Activated T-helper 2 cell treated with anti-CD3 and anti-CD28 coated beads, Interferon-gamma antibody, Interleukin-2, Interleukin-4, amounts not matched to agents 10 μg/mL and 5 μg/mL and 100 μg/mL, durations not matched to agents 14 hours and 24 hours and 36 hours (primary cell): ENCODE results near the gene DHDH. TPM values are rescaled to one million over a fixed set of nuclear protein-coding genes. Genes with fewer than 3 reads are reported as not detected.
A peak's percentile ranks its signal among the peaks of the same experiment; 100 is the strongest.

Experiments
- DNase-seq: peaks from one replicate; pipeline ENCODE4 v3.0.0; 2021; ENCODE audit warnings: low spot score
- H3K27ac Mint-ChIP-seq: one replicate; pipeline ENCODE4 v1.8.0; 2021; ENCODE audit warnings: mixed read lengths
- H3K27me3 Mint-ChIP-seq: one replicate; pipeline ENCODE4 v1.8.0; 2021; ENCODE audit warnings: low read depth, mixed read lengths
- H3K36me3 Mint-ChIP-seq: one replicate; pipeline ENCODE4 v1.8.0; 2021; ENCODE audit warnings: low read depth, mixed read lengths
- H3K4me1 Mint-ChIP-seq: one replicate; pipeline ENCODE4 v1.8.0; 2021; ENCODE audit warnings: low read depth, mixed read lengths
- H3K4me3 Mint-ChIP-seq: one replicate; pipeline ENCODE4 v1.8.0; 2021; ENCODE audit warnings: low read depth, mild to moderate bottlenecking, moderate library complexity, mixed read lengths
- H3K9me3 Mint-ChIP-seq: one replicate; pipeline ENCODE4 v1.8.0; 2021; ENCODE audit warnings: mixed read lengths
- intact Hi-C: fragments of 100-400 bp; cut with micrococcal nuclease; formaldehyde crosslinking; loops from one replicate; pipeline ENCODE4 v1.15.1; 2023
- total RNA-seq: library from RNA; stranded (reverse); gene quantifications from 2 replicates; pipeline ENCODE4 v1.2.3, GENCODE V29; 2022

The DHDH gene
- total RNA-seq, 1 donor from 2014 or later = not detected

DNA sequence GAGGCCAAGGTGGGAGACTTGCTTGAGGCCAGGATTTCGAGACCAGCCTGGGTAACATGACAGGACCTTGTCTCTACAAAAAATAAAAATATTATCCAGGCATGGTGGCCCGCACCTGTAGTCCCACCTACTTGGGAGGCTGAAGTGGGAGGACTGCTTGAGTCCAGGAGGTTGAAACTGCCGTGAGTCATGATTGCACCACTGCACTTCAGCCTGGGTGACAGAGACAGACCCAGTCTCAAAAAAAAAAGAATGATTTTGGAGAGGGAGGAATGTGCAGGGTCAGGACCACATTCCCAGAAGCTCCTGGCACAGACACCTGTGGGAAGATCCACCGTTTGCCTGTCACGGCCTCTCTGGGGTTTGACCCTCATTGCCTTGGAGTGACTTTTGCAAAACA lies 11.9 kb downstream of the DHDH start:
- no peak for DNase-seq
- intact Hi-C loops = no loop called here
- Mint-ChIP-seq H3K36me3 (no peaks in the 10 kb centered on the region), H3K4me3 (no peak overlapping the region), H3K9me3 (peaks cover 24% of the 10 kb centered on the region), H3K27me3 (no peaks in the 10 kb centered on the region), H3K27ac (no peak overlapping the region), H3K4me1 (no peaks in the 10 kb centered on the region)

DNA sequence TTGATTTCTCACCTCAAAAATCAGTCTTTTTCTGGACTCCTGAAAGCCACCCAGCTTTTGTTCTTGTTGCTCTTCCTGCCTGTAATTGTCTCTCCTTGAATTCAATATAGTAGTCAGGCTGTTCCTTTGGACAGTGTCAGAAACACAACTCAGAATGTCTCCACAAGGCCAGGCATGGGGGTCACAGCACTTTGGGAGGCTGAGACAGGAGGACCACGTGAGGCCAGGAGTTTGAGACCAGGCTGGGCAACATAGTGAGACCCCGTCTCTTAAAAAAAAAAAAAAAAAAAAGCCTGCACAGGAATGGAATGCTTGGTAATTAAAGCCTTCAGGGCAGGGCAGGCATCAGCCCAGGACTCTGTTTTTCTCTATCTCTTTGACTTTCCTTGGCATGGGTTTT lies 12.3 kb downstream of the DHDH start:
- Mint-ChIP-seq H3K9me3 (peaks cover 24% of the 10 kb centered on the region), H3K27ac (no peak overlapping the region)

GRCh38 chr19:48946463-48947257 lies 13.2 kb downstream of the DHDH start:
- H3K27me3 Mint-ChIP-seq = no peaks in the 10 kb centered on the region
- intact Hi-C loops = no loop called here
- no peak for DNase-seq

More for the DNA sequence above, 12.3 kb downstream of the DHDH start:
- no peaks in the 10 kb centered on the region for H3K27me3 Mint-ChIP-seq
- H3K4me3 Mint-ChIP-seq = no peak overlapping the region
- no peak for DNase-seq
- no peaks in the 10 kb centered on the region for H3K4me1 Mint-ChIP-seq
- no peaks in the 10 kb centered on the region for H3K36me3 Mint-ChIP-seq
- intact Hi-C loops = no loop called here

DNA sequence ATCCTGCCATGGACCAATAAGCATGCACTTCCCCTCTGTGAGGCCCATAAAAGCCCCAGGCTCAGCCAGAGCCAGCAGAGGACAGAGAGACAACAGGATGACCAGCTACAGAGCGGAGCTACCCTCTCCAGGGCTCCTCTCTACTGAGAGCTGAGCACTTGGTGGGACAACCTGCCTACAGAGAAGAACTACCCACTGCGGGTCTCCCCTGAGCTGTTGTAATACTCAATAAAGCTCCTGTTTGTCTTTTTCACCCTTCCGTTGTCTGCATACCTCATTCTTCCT lies 13.7 kb downstream of the DHDH start:
- intact Hi-C loops = no loop called here
- DNase-seq = no peak
- H3K36me3 Mint-ChIP-seq = no peaks in the 10 kb centered on the region
- no peak overlapping the region for H3K27ac Mint-ChIP-seq
- no peaks in the 10 kb centered on the region for H3K4me1 Mint-ChIP-seq
- peaks cover 17% of the 10 kb centered on the region for H3K9me3 Mint-ChIP-seq
- H3K4me3 Mint-ChIP-seq = no peak overlapping the region
- no peaks in the 10 kb centered on the region for H3K27me3 Mint-ChIP-seq

More at GRCh38 chr19:48946463-48947257, 13.2 kb downstream of the DHDH start:
- H3K9me3 Mint-ChIP-seq = peaks cover 17% of the 10 kb centered on the region
- H3K36me3 Mint-ChIP-seq = no peaks in the 10 kb centered on the region
- H3K4me1 Mint-ChIP-seq = no peaks in the 10 kb centered on the region
- no peak overlapping the region for H3K4me3 Mint-ChIP-seq
- no peak overlapping the region for H3K27ac Mint-ChIP-seq

- H3K9me3 Mint-ChIP-seq = peaks cover 17% of the 10 kb centered on the region
- no peak for DNase-seq
- no peaks in the 10 kb centered on the region for H3K27me3 Mint-ChIP-seq
- no peak overlapping the region for H3K4me3 Mint-ChIP-seq
- no peak overlapping the region for H3K27ac Mint-ChIP-seq
- peaks cover under 1% of the 10 kb centered on the region for H3K36me3 Mint-ChIP-seq
- intact Hi-C loops = no loop called here
- peaks cover 5% of the 10 kb centered on the region for H3K4me1 Mint-ChIP-seq
These were observed 16.7 kb downstream of the DHDH start for GRCh38 chr19:48950159-48950558.

DNA sequence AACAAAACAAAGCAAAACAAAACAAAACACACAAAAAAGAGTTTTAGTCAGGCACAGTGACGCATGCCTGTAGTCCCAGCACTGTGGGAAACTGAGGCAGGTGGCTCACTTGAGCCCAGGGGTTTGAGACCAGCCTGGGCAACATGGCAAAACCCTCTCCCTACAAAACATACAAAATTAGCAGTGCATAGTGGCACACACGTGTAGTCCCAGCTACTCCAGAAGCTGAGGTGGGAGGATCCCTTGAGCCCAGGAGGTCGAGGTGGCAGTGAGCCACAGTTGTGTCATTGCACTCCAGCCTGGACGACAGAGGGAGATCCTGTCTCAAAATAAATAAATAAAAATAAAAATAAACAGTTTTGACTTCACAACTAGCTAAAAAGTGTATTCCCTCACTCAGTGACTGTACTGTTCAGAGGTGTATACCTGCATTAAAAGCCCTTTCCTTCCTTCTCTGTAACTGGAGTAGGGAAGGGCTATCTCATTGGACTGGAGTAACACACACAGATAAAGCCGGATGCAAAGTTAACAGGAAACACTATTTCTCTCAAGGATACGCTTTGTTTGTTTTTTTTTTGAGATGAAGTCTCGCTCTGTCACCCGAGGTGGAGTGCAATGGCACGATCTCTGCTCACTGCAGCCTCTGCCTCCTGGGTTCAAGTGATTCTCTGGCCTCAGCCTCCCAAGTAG lies 17.5 kb downstream of the DHDH start:
- Mint-ChIP-seq H3K4me3 (no peak overlapping the region), H3K36me3 (peaks cover 8% of the 10 kb centered on the region), H3K9me3 (peaks cover 17% of the 10 kb centered on the region), H3K27ac (no peak overlapping the region), H3K27me3 (no peaks in the 10 kb centered on the region), H3K4me1 (peaks cover 8% of the 10 kb centered on the region)
- no peak for DNase-seq
- intact Hi-C loops = no loop called here

DNA sequence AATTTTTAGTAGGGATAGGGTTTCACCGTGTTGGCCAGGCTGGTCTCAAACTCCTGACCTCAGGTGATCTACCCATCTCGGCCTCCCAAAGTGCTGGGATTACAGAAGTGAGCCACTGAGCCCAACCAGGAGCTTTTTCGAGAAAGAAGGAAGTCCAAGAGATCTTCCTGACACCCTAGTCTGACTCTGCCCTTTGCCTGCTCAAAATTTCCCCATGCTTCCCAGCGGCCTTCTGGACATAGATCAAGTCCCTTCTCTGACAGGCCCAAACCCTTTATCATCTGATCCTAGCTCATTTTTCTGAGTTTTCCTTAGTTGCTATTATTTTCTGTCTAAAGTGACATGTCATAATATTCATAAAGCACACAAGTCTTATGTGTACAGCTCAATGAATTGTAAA lies 19.6 kb downstream of the DHDH start:
- Mint-ChIP-seq H3K4me3 (no peak overlapping the region), H3K27ac (no peak overlapping the region), H3K27me3 (no peaks in the 10 kb centered on the region), H3K9me3 (peaks cover 8% of the 10 kb centered on the region), H3K36me3 (peaks cover 28% of the 10 kb centered on the region), H3K4me1 (peaks cover 22% of the 10 kb centered on the region)
- DNase-seq = no peak
- intact Hi-C loops = no loop called here

DNA sequence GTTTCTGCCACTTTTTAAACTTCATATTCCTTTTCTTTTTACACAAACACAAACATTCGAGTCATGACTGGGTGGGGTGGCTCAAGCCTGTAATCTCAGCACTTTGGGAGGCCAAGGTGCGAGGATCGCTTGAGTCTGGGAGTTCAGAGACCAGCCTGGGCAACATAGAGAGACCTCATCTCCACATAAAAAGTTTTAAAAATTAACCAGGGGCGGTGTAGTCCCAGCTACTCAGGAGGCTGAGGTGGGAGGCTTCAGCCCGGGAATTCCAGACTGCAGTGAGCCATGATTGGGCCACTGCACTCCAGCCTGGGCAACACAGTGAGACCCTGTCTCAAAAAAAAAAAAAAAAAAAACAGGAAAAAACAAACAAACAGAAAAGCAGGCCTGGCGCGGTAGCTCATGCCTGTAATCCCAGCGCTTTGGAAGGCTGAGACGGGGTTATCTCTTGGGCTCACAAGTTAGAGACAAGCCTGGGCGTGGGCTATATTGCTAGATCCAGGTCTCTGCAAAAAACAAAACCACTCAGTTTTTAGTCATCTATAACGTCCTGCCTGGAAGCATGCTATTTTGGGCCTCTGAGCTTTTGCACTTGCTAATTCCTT lies 20.6 kb downstream of the DHDH start:
- Mint-ChIP-seq H3K27me3 (no peaks in the 10 kb centered on the region), H3K36me3 (peaks cover 34% of the 10 kb centered on the region), H3K4me3 (peak overlapping the region; percentile 81), H3K27ac (peak overlapping the region; percentile 84), H3K9me3 (no peaks in the 10 kb centered on the region), H3K4me1 (peaks cover 24% of the 10 kb centered on the region)
- intact Hi-C loops = loop anchor here (1.0 kb wide), 1 partner anchor 11 kb away; the partner anchor contains the start of gene FTL
- no peak for DNase-seq

DNA sequence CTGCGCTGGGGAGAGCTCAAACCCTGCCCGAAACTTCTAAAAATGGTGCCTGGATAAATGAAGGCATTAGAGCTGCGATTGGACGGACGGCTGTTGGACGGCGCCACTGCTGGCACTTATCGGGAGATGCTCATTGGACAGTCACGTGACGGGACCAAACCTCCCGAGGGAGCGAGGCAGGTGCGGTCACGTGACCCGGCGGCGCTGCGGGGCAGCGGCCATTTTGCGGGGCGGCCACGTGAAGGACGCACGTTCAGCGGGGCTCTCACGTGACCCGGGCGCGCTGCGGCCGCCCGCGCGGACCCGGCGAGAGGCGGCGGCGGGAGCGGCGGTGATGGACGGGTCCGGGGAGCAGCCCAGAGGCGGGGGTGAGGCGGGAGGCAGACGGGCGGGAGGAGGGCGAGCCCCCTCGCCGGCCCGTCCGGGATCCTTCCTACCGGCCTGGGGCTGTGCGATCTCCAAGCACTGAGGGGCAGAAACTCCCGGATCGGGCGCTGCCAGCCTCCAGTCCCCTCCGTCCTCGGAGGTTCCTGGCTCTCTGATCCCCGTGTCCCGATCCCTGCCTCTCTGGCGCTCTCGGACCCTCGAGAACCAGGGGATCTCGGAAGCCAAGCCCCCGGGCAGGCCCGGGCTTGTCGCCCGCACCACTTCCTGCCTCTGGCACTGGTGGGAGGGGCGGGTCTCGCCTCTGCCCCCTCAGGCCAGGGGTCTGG lies 21.3 kb downstream of the DHDH start, which contains the start of gene BAX:
Gene BAX, plus strand, starts transcription at position 281 of the 713 bp plus-strand sequence. Its CDS starts 54 bp downstream, at position 335.
- H3K27ac Mint-ChIP-seq = peak within 1 kb of the TSS; percentile 84
- no peaks in the 10 kb centered on the region for H3K27me3 Mint-ChIP-seq
- peaks cover 40% of the 10 kb centered on the region for H3K36me3 Mint-ChIP-seq
- intact Hi-C loops = loop anchor here (1.0 kb wide), 1 partner anchor 11 kb away; the partner anchor contains the start of gene FTL
- H3K9me3 Mint-ChIP-seq = no peaks in the 10 kb centered on the region
- DNase-seq = peak; percentile 92
- peaks cover 24% of the 10 kb centered on the region for H3K4me1 Mint-ChIP-seq
- peak within 1 kb of the TSS; percentile 89 for H3K4me3 Mint-ChIP-seq

DNA sequence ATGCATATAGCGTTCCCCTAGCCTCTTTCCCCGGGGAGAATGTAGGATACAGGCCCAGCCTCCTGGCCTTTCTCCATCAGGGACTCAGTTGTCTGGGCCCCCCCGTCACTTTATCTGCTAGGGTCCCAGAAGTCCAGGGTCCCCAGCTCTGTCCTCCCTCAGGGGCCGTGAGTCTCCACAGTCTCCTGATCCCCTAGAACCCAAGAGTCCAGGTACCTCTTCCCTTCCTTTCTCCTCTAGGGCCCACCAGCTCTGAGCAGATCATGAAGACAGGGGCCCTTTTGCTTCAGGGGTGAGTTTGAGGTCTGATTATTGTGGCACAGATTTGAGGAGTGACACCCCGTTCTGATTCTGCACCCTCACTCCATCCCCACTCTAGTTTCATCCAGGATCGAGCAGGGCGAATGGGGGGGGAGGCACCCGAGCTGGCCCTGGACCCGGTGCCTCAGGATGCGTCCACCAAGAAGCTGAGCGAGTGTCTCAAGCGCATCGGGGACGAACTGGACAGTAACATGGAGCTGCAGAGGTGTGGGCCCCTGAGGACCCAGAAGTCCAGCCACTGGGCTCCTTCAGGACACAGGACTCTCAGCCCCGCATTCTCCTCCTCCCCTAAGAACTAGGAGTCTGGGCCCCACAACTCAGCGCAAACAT lies 21.9 kb downstream of the DHDH start:
- H3K4me3 Mint-ChIP-seq = peak overlapping the region; percentile 89
- peaks cover 24% of the 10 kb centered on the region for H3K4me1 Mint-ChIP-seq
- H3K27me3 Mint-ChIP-seq = no peaks in the 10 kb centered on the region

DNA sequence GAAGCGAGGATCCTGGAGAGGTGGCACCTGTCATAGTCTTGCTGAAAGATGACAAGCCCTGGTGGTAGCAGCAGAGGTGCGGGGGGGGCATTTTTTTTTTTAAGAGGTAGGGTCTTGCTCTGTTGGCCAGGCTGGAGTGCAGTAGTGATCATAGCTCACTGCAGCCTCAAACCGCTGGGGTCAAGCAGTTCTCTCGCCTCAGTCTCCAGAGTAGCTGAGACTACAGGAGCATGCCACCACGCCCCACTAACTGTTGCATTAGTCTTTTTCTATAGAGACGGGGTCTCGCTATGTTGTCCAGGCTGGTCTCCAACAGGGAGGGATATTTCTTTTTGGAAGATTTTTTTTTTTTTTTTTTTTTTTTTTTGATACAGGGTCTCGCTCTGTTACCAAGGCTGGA lies 24.5 kb downstream of the DHDH start:
- intact Hi-C loops = no loop called here

More for the DNA sequence above, 21.9 kb downstream of the DHDH start:
- DNase-seq = no peak
- peak overlapping the region; percentile 81 for H3K27ac Mint-ChIP-seq
- peaks cover 42% of the 10 kb centered on the region for H3K36me3 Mint-ChIP-seq
- no peaks in the 10 kb centered on the region for H3K9me3 Mint-ChIP-seq
- intact Hi-C loops = no loop called here

More for the DNA sequence above, 24.5 kb downstream of the DHDH start:
- Mint-ChIP-seq H3K4me1 (peaks cover 40% of the 10 kb centered on the region), H3K27me3 (no peaks in the 10 kb centered on the region), H3K36me3 (peaks cover 54% of the 10 kb centered on the region), H3K9me3 (no peaks in the 10 kb centered on the region), H3K27ac (peak overlapping the region; percentile 38), H3K4me3 (no peak overlapping the region)
- no peak for DNase-seq
